OCI-LY7 (cell line): ENCODE measurements around the gene LBX2. TPM values are rescaled to one million over a fixed set of nuclear protein-coding genes. Genes with fewer than 3 reads are reported as not detected.

ENCODE experiments used
- BruUV-seq: library from RNA; stranded (reverse); fragments of 400-500 nt; replicated peaks from 2 replicates; lab custom pipeline; 2021; lab: Mats Ljungman, UMichigan
- CTCF ChIA-PET: fragments of 300-600 bp; sonication (Branson Sonifier 250); formaldehyde crosslinking; loops from one replicate; lab custom pipeline; 2022; ENCODE audit warnings: antibody characterized with exemption; ENCODE audit not compliant: unreplicated experiment; lab: Charles Lee
- POLR2A ChIA-PET: fragments of 300-600 bp; sonication (Branson Sonifier 250); formaldehyde crosslinking; loops from one replicate; lab custom pipeline; 2022; ENCODE audit warnings: antibody characterized with exemption; lab: Charles Lee
- DNase-seq: peaks from one replicate; pipeline ENCODE4 v3.0.0-alpha.2; 2015; ENCODE audit warnings: low spot score
- H2AFZ ChIP-seq: fragments of 200-600 bp; sonication (generic), shearing (Covaris generic); 2 replicates; pipeline ENCODE4 v1.6.1; 2014; ENCODE audit warnings: mild to moderate bottlenecking, antibody characterized with exemption, low read length, moderate library complexity
- H3K27ac ChIP-seq: fragments of 200-600 bp; sonication (generic); 2 replicates; pipeline ENCODE4 v1.5.1; 2014; ENCODE audit warnings: mixed run types, low read depth, mild to moderate bottlenecking, moderate library complexity, low read length, inconsistent platforms; ENCODE audit not compliant: poor library complexity, severe bottlenecking
- H3K36me3 ChIP-seq: fragments of 200-600 bp; sonication (generic); 2 replicates; pipeline ENCODE4 v1.6.1; 2014; ENCODE audit warnings: mild to moderate bottlenecking, antibody characterized with exemption, low read length, moderate library complexity, mixed read lengths; ENCODE audit not compliant: insufficient read depth
- H3K4me1 ChIP-seq: fragments of 200-600 bp; sonication (generic); 2 replicates; pipeline ENCODE4 v1.5.1; 2014; ENCODE audit warnings: mild to moderate bottlenecking, low read length; ENCODE audit not compliant: insufficient read depth, poor library complexity, severe bottlenecking
- H3K4me2 ChIP-seq: fragments of 200-600 bp; sonication (generic); 2 replicates; pipeline ENCODE4 v1.6.1; 2014; ENCODE audit warnings: mild to moderate bottlenecking, low read length
- H3K4me3 ChIP-seq: fragments of 200-600 bp; sonication (generic); 2 replicates; pipeline ENCODE4 v1.5.1; 2014; ENCODE audit warnings: mild to moderate bottlenecking, low read depth, low read length; ENCODE audit not compliant: poor library complexity, severe bottlenecking
- H3K79me2 ChIP-seq: fragments of 200-600 bp; sonication (generic); 2 replicates; pipeline ENCODE4 v1.6.1; 2016; ENCODE audit warnings: low read depth, mild to moderate bottlenecking, low read length, moderate library complexity, mixed read lengths; ENCODE audit not compliant: insufficient read depth
- H3K9me2 ChIP-seq: fragments of 200-600 bp; sonication (generic); 2 replicates; pipeline ENCODE4 v1.6.1; 2016; ENCODE audit warnings: mild to moderate bottlenecking, low read length, mixed read lengths; ENCODE audit not compliant: insufficient read depth
- H3K9me3 ChIP-seq: fragments of 200-600 bp; sonication (generic); 2 replicates; pipeline ENCODE4 v1.6.1; 2014; ENCODE audit warnings: mild to moderate bottlenecking, mixed run types, low read length, mixed read lengths
- H4K20me1 ChIP-seq: fragments of 200-600 bp; sonication (generic); 2 replicates; pipeline ENCODE4 v1.6.1; 2014; ENCODE audit warnings: mild to moderate bottlenecking, antibody characterized with exemption, low read length, moderate library complexity, mixed read lengths; ENCODE audit not compliant: insufficient read depth
- CTCF ChIP-seq: fragments of 200-600 bp; sonication (generic); conservative IDR thresholded peaks from 2 replicates; pipeline ENCODE4 v1.5.1; 2014; ENCODE audit warnings: mild to moderate bottlenecking, antibody characterized with exemption, low read length, moderate library complexity, mixed read lengths
- EZH2phosphoT487 ChIP-seq: fragments of 200-600 bp; sonication (generic); IDR thresholded peaks from 2 replicates; pipeline ENCODE4 v1.6.1; 2018; ENCODE audit warnings: low read depth, borderline replicate concordance, mild to moderate bottlenecking, mixed run types, antibody characterized with exemption, low read length, moderate library complexity, mixed read lengths
- intact Hi-C: fragments of 100-400 bp; cut with micrococcal nuclease; formaldehyde crosslinking; loops from one replicate; pipeline ENCODE4 v1.10.0; 2022; ENCODE audit not compliant: unreplicated experiment
- total RNA-seq, 2 experiments: library from RNA; depleted of rRNA in 1 of 2; stranded (reverse); fragments of >200 nt in 1 of 2; shearing (Covaris generic) in 1 of 2; gene quantifications; 2 replicates each; pipeline ENCODE4 v1.2.3, GENCODE V29; 2014 to 2022

LBX2 gene
- total RNA-seq, 2 experiments from 2014 or later: not detected

- no peak for DNase-seq
- Histone ChIP-seq H3K4me2 (peak overlapping the region; percentile 96), H3K4me1 (peaks cover 25% of the 10 kb centered on the region), H3K9me2 (no peaks in the 10 kb centered on the region), H3K9me3 (no peaks in the 10 kb centered on the region), H2AFZ (no peak overlapping the region), H3K36me3 (peaks cover 15% of the 10 kb centered on the region), H3K79me2 (peaks cover 5% of the 10 kb centered on the region; the same call in 1 of the 2 replicates), H3K4me3 (no peak overlapping the region), H4K20me1 (no peaks in the 10 kb centered on the region), H3K27ac (no peak overlapping the region)
- no peak for TF ChIP-seq EZH2phosphoT487
- no peak for TF ChIP-seq CTCF
- CTCF ChIA-PET: no interaction called here
- no TSS peak for BruUV-seq
- intact Hi-C loops: no loop called here
- POLR2A ChIA-PET: interaction anchor here (1.0 kb wide), 1 partner anchor 73 kb away, joined by 3 read pairs; no protein-coding TSS in a partner anchor
Observed at GRCh38 chr2:74505448-74506246, 6.2 kb upstream of the LBX2 start.

GRCh38 chr2:74504591-74504990, 5.2 kb upstream of the LBX2 start:
- Histone ChIP-seq H3K4me2 (no peak overlapping the region), H3K9me2 (no peaks in the 10 kb centered on the region), H3K4me3 (no peak overlapping the region), H4K20me1 (no peaks in the 10 kb centered on the region), H3K36me3 (peaks cover 15% of the 10 kb centered on the region), H3K9me3 (no peaks in the 10 kb centered on the region), H2AFZ (no peak overlapping the region), H3K4me1 (peaks cover 25% of the 10 kb centered on the region), H3K27ac (no peak overlapping the region), H3K79me2 (peaks cover 5% of the 10 kb centered on the region; the same call in 1 of the 2 replicates)
- intact Hi-C loops: no loop called here
- TF ChIP-seq EZH2phosphoT487 (no peak), CTCF (no peak)
- BruUV-seq: no TSS peak
- no peak for DNase-seq
- ChIA-PET POLR2A (no interaction called here), CTCF (interaction anchor here (0.7 to 1.0 kb wide), 2 partner anchors 26 to 111 kb away, joined by 3 read pairs; no protein-coding TSS in a partner anchor)
